GM21367 (cell line): Measurements from ENCODE around the gene KCTD20.

ENCODE experiments used
- ATAC-seq: cut with Tn5 transposase; IDR thresholded peaks from one replicate; pipeline ENCODE4 v1.9.1; 2021; ENCODE audit not compliant: unreplicated experiment

Gene KCTD20

GRCh38 chr6:36492092-36492491 lies 49.3 kb downstream of the KCTD20 start:
- ATAC-seq = no peak

DNA sequence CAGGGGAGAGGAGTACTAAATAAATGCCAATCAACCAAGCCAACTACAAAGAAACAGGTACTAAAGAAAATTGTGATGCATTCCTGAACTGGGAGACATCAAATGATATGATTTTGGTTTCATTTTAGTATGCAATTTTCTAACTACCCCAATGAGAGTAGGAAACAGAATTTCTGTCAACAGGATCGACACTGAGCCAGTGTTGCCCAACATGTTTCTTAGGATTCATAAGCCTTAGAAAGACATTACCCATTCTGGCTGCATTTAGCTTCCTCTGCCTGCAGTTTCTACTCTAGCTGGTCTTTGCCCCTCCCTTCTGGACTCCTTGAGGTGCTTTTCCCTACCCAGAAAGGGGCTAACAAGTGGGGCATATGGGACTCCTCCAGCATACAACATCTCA lies 49.8 kb downstream of the KCTD20 start:
- ATAC-seq = no peak

GRCh38 chr6:36493319-36493718 lies 50.5 kb downstream of the KCTD20 start:
- no peak for ATAC-seq

DNA sequence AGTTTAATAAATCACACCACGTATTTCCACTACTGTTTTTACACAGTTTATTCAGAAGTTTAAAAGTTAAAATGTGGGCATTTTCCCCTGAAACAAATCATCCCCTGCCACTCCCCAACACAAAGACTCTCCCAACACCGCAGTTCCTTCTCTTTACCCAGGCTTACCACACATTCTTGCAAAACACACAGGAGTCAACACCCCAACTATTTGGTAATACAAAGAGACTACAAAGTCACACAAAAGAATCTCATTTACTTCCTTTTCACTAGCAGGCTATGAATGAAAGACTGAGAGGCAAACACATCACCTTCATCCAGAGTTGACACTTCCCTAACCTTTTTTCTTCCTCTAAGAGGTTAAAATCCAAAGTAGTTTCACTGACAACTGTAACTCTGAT lies 51.1 kb downstream of the KCTD20 start:
- ATAC-seq = no peak

GRCh38 chr6:36495086-36495485 lies 52.3 kb downstream of the KCTD20 start:
- ATAC-seq = no peak

DNA sequence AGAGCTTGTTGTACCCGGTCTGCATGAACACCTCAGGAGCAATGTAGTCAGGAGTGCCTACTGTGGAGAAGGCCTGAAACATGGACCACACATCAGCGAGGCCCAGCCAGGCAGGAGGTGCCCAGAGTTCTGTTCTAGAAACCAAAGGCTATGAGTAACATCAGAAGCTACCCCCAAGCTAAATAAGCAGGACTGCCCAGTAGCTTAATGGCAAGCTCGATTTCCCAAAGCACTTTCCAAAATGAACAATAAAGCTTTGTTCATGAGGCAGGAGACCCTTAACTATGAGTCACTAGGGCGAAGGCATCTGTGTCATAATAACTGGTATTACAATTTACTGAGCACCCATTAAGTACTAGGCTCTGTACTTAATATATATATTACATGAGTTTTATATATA lies 57.1 kb downstream of the KCTD20 start:
- ATAC-seq = no peak

- ATAC-seq = no peak
Observed at GRCh38 chr6:36501686-36502085, 58.9 kb downstream of the KCTD20 start.

DNA sequence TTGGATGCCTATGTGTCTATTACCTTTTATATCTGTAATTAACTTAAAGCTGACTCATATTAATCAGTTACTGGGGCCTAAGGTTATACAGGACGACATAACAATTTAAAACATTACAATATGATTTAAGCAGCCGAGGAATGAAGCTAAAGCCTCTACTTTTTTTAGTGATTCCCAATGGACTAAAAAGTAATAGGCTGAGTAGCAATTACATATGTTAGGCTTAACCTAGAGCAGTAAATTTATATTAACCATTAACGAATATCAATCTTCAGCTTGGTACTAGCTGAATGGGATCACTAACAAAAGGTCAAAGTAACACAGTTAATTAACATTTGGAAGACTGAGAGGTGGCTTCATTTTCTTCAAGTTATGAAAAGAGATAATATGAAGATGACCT lies 61.4 kb downstream of the KCTD20 start:
- no peak for ATAC-seq

DNA sequence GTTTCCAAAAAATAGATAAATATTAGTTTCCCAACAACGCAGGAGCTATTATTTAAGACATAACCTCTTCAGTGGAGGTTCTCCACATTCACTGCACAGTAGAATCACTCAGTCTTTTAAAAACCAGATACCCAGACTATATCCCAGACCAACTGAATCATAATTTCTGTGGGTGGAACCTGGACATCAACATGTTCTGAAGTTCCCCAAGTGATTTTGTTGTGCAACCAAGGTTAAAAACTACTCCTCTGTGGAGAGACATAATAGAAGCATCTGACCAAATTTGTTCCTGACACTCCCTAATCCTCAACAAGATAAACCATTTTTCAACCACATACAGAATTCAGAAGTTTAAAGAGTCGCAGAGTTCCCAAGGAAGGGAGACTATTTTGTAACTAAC lies 62.2 kb downstream of the KCTD20 start:
- no peak for ATAC-seq

DNA sequence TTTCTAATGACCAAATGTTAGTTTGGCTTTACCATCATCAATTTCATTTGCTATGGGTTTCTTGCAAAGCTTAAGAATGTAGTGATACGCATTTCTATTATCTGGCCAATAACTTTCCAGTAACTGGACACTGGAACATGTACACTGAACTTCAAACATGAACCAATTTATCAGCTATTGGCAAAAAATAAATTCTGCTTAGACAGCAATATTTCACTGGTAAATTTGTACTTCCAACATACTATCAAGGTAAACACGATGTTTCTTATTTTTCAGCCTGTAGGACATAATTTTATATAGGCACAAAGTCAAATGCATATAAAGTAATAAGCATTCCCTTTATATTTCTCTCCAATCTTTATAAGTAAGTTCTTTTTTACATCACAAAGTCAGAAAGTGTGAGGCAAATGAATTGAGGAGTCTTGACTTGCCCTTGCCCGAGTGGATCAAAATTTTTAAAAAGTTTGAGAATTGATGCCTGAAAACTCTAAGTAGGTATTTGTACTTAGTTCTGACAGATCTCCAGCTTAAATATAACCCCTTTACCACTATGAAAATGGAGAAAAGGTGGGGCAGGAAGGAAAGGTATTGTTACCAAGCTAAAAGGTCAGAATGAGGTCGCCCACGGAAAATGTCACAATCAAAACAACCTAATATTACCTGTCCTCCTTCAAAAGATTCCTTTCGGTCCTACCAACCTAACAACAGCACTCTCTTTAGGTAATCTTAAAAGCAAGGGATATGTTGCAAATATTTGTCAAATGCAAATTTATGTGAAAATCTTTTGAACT lies 63.1 kb downstream of the KCTD20 start:
- no peak for ATAC-seq

DNA sequence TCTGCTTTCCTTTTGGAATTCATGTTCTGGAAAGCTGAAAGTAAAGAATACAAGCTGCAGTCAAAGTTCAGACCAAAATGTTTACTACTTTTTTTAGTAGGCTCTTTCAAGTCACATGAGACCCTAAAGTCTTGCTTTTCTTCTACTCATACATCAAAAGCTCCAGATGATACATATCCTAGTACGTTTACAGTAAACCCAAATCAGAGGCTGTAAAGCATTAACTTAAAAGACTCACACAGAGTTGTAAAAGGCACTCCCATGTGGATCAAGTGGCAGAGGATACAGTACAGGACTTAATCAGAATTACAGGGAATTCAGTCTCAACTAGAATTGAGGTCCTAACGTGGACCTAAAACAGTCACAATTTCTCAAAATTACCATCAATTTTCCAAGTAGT lies 63.8 kb downstream of the KCTD20 start:
- ATAC-seq = no peak

DNA sequence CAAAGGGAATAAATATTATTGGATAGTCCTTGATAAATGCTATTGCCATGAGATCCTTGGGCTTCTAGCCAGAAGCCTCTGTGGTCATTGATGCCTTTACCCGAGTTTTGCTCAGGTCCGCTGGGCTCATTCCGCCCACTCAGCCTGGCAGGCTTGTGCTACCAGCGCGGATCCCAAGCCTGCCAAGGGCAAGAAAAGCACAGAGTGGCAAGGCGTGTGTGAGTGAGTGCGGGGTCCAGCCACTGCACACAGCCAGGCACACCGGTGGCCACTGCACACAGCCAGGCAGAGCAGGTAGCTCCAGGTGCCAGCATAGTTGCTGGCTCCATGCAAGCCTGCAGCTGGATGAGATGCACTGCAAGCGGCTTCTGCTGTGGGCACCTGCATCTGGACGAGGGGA lies 65.7 kb downstream of the KCTD20 start:
- ATAC-seq = no peak

- no peak for ATAC-seq
Observed at GRCh38 chr6:36510365-36510764, 67.6 kb downstream of the KCTD20 start.

DNA sequence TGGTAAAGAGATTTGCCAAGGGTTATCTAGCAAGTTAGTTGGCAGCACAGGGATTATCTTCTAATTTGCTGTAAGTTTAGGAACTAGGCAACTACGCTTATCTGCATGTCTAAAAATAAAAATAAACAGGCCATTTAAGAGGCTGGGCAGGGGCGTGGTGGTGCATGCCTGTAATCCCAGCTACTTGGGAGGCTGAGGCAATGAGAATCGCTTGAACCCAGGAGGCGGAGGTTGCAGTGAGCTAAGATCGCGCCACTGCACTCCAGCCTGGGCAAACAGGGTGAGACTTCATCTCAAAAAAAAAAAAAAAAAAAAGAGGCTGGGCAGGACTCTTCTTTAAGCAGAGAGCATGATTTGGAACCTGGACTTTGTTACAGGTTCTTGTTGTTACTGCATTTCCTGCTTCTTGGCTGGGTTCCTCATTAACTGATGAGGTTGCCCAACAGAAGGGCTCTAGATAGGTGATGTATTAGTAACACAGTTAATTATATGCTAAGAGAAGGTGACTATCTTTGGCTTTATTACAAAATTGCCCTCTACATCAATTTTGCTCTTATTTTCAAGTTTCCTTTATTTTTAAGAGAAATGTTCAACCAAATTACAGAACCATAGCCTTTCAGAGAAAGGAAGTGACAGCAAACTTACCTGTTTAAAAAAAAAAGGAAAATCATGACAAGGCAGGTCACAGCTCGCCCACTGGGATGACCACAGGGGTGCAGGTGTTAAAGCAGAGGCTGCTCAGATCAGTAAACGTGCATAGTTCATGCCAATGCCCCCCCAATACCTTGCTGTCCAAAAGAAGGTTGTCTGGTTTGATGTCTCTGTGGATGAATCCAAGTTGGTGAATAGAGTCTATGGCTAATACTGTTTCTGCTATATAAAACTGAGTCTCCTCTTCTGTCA lies 72.0 kb downstream of the KCTD20 start:
- ATAC-seq = no peak

DNA sequence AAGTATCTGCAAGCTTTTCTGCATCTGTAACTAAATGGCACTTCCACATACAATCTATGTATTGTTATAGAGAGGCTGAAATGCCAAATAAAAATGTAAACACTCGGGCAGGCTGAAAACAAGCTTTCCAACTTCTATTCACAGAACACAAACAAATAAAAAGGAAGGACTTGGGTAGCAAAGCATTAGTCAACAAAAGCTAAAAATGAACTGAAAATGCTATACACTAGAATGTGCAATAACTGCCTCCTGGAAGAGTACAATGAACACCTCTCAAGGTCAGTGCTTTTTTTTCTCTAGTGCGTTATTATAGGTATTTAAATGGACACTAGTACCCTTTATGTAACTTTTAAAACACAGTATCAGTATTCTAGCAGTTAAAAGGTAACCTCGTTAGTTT lies 73.0 kb downstream of the KCTD20 start:
- no peak for ATAC-seq

GRCh38 chr6:36516559-36516958 lies 73.8 kb downstream of the KCTD20 start:
- no peak for ATAC-seq

- no peak for ATAC-seq
Observed at GRCh38 chr6:36516988-36517387, 74.2 kb downstream of the KCTD20 start.

- no peak for ATAC-seq
Observed at GRCh38 chr6:36517408-36517807, 74.6 kb downstream of the KCTD20 start.

GRCh38 chr6:36519352-36519751 lies 76.6 kb downstream of the KCTD20 start:
- ATAC-seq = no peak

DNA sequence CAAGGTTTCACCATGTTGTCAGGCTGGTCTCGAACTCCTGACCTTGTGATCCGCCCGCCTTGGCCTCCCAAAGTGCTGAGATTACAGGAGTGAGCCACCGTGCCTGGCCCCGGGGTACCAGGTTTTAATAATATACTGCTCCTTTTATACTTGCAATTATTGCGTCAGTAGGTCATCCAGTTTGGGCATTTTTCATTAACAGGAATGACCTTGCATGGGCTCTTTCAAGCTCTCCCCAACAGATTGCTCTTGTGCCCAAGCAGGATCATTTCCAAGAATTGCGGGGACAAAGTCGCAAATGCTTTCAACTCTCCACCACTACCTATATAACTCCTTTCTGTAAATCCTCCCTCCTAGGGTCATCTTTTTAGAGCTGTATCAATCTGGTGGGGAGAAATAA lies 80.7 kb downstream of the KCTD20 start:
- no peak for ATAC-seq

DNA sequence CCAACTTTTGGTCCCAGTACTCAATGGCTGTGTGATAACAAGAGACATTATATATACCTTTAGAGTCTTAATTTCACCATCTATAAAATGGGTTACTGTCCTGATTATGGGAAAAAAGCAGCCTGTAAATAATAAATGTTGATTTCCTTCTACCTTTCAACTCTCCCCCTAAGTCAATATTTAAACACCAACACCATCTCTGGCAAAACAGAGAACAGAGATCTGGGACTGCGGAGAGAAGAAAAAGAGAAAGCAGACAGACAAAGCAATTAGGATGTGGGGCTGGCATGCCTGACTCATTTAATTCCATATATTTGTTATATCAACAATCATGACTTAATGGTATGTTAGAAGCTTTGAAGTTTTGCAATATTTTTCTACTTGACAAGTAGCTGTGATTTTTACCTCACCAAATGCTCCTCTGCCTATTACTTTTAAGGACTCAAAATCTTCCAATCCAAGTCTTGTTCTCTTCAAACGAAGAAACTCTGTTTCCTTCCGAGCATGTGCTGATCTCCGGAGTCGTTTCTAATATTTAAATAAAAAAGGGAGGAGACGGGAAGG lies 81.2 kb downstream of the KCTD20 start:
- no peak for ATAC-seq

DNA sequence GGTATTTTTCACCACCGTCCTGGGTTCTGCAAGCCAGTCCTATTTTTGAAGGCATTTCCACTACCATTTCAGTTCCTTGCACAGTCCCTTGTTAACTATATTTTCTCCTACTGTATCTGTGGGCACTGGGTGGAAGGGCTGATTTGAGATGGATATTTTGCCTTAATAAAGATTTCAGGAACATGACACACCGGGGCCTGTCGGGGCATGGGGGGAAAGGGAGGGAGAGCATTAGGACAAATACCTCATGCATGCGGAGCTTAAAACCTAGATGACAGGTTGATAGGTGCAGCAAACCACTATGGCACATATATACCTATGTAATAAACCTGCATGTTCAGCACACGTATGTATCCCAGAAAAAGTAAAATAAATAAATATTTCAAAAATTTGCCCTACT lies 82.1 kb downstream of the KCTD20 start:
- no peak for ATAC-seq
